HG03039 (cell line): ENCODE measurements around the gene MYBPC1.
"Not testable (repeated sequence)": the region's sequence is repeated elsewhere in the genome, so short reads cannot be mapped to it uniquely, and the experiment has no call there.

Source experiments
- ATAC-seq: cut with Tn5 transposase; IDR thresholded peaks from one replicate; pipeline ENCODE4 v1.9.1; 2021; ENCODE audit warnings: mild to moderate bottlenecking, moderate library complexity; ENCODE audit not compliant: unreplicated experiment

Gene MYBPC1

DNA sequence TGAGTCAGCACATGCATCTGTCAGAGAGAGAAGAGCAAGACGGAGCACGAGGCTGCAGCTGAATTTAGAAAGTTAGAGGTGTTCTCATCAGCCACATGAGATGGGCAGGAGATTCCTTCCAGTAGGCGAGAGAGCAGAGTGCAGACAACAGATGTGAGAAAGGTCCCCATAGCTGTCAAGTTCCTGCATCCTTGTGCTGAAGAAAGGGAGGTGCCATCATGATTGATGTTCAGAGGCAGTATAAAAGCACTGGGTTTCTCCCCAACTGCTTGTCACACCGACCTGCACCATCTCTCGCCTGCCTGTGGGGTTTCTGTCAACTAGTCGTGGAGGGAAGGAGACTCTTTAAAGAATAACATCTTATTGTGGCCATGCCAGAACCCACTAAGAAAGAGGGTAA, at the start of gene MYBPC1:
TSS of gene MYBPC1 (plus strand) at position 272 of the 400 bp plus-strand sequence. CDS start at position 372, 100 bp downstream.
- no peak for ATAC-seq

DNA sequence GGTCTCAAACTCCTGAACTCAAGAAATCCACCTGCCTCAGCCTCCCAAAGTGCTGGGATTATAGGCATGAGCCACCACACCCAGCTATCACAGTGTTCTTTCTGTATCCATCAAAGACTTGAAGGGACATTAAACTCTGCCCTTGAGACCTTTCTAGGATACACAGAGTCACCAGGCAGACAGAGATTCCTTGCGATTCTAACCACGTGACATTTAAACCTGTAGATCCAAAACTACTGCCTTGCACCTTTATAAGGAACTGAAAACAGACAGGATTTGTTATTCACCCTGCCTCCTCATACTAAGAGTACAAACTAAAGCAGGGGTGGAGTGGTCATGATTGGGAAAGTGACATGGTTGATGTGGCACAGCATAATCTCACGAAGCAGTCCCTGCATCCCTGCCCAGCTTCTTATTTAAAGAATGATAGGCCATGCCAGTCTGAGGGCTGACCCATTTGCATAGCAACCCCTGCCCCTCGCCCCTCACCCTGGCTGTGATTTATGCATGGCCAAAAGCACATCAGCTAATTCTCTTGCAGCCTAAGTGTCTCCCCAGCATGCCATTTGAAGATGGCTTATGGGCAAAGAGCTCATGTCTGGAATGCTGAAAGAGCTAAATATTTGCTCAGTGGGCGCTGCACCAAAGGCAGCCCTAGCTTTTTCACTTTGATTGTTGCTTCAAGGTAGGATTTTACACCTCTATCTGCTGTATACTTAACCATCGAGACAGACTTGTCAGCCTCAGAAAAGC, 43.2 kb upstream of the MYBPC1 start:
- no peak for ATAC-seq

GRCh38 chr12:101552277-101552676, 42.5 kb upstream of the MYBPC1 start:
- no peak for ATAC-seq

GRCh38 chr12:101557094-101557493, 37.7 kb upstream of the MYBPC1 start:
- no peak for ATAC-seq

DNA sequence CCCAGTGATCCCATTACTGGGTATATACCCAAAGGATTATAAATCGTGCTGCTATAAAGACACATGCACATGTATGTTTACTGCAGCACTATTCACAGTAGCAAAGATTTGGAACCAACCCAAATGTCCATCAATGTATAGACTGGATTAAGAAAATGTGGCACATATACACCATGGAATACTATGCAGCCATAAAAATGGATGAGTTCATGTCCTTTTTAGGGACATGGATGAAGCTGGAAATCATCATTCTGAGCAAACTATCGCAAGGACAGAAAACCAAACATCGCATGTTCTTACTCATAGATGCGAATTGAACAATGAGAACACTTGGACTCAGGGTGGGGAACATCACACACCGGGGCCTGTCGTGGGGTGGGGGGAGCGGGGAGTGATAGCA, 36.0 kb upstream of the MYBPC1 start:
- not testable (repeated sequence) for ATAC-seq

- ATAC-seq, result no peak
Measured at GRCh38 chr12:101563212-101563611, 31.6 kb upstream of the MYBPC1 start.

GRCh38 chr12:101564912-101565311, 29.9 kb upstream of the MYBPC1 start:
- ATAC-seq, result no peak

GRCh38 chr12:101566318-101566717, 28.5 kb upstream of the MYBPC1 start:
- ATAC-seq, result no peak

DNA sequence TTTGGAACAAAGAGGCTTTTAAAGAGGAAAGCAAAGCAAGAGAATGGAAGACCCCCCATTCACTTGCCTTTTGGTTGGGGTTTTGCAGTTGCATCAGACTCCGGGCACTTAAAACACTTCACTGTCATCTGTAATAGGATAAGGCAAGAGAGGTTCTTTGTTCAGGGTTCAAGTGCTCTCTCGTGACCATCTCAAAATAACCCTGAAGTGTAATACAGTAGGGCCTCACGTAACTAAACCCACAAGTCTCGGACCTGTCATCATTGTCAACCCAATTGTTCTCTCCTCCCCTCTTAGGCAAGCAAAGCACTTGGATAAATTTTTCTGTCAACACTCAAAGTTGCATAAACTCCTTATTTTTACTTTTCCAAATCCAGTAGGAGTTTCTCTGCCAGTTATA, 26.9 kb upstream of the MYBPC1 start:
- no peak for ATAC-seq

DNA sequence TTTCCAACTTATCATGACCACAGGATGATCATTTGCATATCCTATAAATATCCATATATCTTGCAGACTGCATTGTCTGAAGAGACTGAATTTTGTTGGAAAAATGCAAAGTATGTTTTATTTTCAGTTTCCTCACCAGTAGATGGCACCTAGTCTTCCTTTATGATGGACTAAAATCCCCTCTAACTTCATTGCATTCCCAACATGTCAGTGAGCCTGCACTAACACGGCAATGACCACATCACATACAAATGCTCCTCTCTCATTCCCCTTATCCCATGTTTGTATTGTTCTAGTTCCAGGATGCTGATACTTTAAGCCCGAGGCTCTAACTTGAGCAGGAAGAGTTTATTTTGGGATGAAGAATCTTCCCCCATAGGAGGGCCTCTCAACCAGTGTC, 24.7 kb upstream of the MYBPC1 start:
- ATAC-seq, result no peak

- no peak for ATAC-seq
Measured at GRCh38 chr12:101571105-101571504, 23.7 kb upstream of the MYBPC1 start.

GRCh38 chr12:101573743-101574142, 21.0 kb upstream of the MYBPC1 start:
- ATAC-seq, result no peak

- no peak for ATAC-seq
Measured at GRCh38 chr12:101578417-101578816, 16.4 kb upstream of the MYBPC1 start.

GRCh38 chr12:101581190-101581589, 13.6 kb upstream of the MYBPC1 start:
- no peak for ATAC-seq

DNA sequence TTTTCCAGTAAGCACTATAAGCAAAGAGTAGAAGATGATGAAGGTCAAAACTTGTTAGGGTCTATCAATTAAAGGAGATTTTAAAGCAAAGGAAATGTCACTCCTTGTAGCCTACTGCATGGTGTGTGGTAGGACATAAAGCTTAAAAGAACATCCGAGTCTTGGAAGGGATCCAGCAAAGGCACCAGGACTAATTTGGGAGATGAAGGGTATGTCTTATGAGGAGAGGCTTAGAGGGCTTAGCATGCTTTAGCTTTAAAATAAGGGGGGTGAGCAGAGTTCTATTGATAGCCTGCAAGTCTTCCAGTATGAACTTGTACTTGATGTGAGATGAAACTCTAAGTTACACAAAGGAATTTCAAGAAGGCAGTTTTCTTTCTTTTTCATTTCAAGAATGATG, 11.8 kb upstream of the MYBPC1 start:
- no peak for ATAC-seq

- no peak for ATAC-seq
Measured at GRCh38 chr12:101590383-101590782, 4.4 kb upstream of the MYBPC1 start.

- ATAC-seq, result no peak
Measured at GRCh38 chr12:101591781-101592180, 3.0 kb upstream of the MYBPC1 start.

GRCh38 chr12:101592448-101592847, 2.3 kb upstream of the MYBPC1 start:
- no peak for ATAC-seq

DNA sequence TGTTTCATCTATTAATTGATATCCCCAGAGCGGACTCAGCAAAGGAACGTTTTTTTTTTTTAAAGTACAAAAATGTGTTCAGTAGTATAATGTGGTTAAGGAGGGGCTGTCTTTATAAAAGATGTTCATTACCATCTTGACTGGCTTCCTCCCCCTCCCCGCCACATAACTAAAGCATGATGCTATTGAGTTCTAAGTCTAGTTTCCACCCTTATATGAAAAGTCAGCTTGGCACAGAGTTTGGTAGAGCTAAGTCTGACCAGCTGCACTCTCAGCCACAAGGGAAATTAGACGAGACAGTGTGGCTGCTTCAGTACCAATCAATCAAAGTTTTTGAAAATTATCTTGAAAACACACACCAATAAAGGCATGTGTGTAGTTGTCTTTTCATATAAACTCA, 1.9 kb upstream of the MYBPC1 start:
- no peak for ATAC-seq

DNA sequence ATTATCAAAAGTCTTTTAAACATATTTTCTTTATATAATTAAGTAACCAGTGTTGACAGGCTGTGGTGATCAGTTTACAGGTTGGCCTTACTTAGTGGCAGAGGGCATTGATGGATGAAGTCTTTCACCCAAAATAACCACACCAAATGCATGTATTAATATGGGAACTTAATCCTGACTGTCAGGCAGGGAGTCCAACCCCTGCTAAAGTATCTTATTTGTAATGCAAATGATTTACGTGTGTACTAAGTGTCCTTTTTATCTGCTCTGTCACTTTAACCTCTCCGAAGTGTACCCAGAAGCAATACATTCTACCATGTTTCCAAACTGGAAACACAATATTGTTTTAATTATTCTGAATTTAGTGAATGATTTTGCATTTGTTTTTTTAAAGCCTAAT, 1.4 kb downstream of the MYBPC1 start:
- no peak for ATAC-seq

GRCh38 chr12:101597164-101597563, 2.4 kb downstream of the MYBPC1 start:
- ATAC-seq, result no peak

DNA sequence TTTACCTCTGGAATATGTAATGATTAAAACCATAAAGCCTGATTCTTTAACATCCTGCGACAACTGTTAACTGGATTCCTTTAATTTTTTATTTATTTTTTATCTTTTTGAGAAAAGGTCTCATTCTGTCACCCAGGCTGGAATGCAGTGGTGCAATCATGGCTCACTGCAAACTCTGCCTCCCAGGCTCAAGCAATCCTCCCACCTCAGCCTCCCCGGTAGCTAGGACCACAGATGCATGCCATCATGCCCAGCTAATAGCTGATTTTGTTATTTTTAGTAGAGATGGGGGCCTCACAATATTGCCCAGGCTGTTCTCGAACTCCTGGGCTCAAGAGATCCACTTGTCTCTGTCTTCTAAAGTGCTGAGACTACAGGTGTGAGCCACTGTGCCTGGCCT, 3.7 kb downstream of the MYBPC1 start:
- ATAC-seq, result no peak

- no peak for ATAC-seq
Measured at GRCh38 chr12:101599311-101599710, 4.5 kb downstream of the MYBPC1 start.
